Mesothelial cell of epicardium (in vitro differentiated cells): ENCODE measurements around the gene CASP4. TPM values are rescaled to one million over a fixed set of nuclear protein-coding genes. Genes with fewer than 3 reads are reported as not detected.
"Not testable (repeated sequence)": the region's sequence is repeated elsewhere in the genome, so short reads cannot be mapped to it uniquely, and the experiment has no call there.

ENCODE experiments used
- DNase-seq, 2 experiments: peaks; one replicate each; pipeline ENCODE4 v3.0.0; 2021; ENCODE audit warnings: low spot score in 2 of 2; ENCODE audit not compliant: unreplicated experiment in 2 of 2
- H3K27ac Mint-ChIP-seq: 2 replicates; pipeline ENCODE4 v1.8.0; 2021; ENCODE audit warnings: mixed read lengths
- H3K27me3 Mint-ChIP-seq: 2 replicates; pipeline ENCODE4 v1.8.0; 2021; ENCODE audit warnings: low read depth, mixed read lengths
- H3K36me3 Mint-ChIP-seq: 2 replicates; pipeline ENCODE4 v1.8.0; 2021; ENCODE audit warnings: mixed read lengths
- H3K4me1 Mint-ChIP-seq: 2 replicates; pipeline ENCODE4 v1.8.0; 2021; ENCODE audit warnings: mixed read lengths
- H3K4me3 Mint-ChIP-seq: 2 replicates; pipeline ENCODE4 v1.8.0; 2021; ENCODE audit warnings: mild to moderate bottlenecking, moderate library complexity, mixed read lengths
- H3K9me3 Mint-ChIP-seq: 2 replicates; pipeline ENCODE4 v1.8.0; 2021; ENCODE audit warnings: mixed read lengths
- total RNA-seq: library from RNA; stranded (reverse); gene quantifications from 3 replicates; pipeline ENCODE4 v1.2.1, GENCODE V29; 2021
- TF ChIP-seq, protein P1 (sequence below): fragments of 200-600 bp; sonication (generic); IDR thresholded peaks from one replicate; pipeline ENCODE4 v1.5.0; 2021; ENCODE audit warnings: antibody characterized with exemption; ENCODE audit not compliant: unreplicated experiment

Gene CASP4
- total RNA-seq, 1 donor from 2014 or later: 19.4 TPM

DNA sequence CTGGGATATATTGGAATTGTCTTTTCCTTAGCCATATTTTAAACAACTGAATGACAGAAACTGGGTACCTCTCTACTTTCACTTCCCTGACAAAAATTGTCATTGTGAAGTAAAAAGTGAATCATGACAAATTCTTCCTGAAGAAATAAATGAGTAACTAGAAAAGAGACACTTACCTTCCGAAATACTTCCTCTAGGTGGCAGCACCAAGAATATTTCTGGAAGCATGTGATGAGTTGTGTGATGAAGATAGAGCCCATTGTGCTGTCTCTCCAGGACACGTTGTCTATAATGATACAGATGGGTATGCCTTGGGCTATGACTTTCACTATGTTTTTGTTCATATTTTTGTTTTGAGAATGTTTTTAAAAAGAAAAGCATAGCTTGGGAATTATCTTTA, 21.5 kb downstream of the CASP4 start:
- Mint-ChIP-seq H3K27me3 (no peaks in the 10 kb centered on the region), H3K36me3 (peaks cover 54% of the 10 kb centered on the region), H3K4me3 (no peak overlapping the region), H3K4me1 (no peaks in the 10 kb centered on the region), H3K27ac (no peak overlapping the region), H3K9me3 (peaks cover 21% of the 10 kb centered on the region)
- DNase-seq: no peak
- TF ChIP-seq, protein P1, sequence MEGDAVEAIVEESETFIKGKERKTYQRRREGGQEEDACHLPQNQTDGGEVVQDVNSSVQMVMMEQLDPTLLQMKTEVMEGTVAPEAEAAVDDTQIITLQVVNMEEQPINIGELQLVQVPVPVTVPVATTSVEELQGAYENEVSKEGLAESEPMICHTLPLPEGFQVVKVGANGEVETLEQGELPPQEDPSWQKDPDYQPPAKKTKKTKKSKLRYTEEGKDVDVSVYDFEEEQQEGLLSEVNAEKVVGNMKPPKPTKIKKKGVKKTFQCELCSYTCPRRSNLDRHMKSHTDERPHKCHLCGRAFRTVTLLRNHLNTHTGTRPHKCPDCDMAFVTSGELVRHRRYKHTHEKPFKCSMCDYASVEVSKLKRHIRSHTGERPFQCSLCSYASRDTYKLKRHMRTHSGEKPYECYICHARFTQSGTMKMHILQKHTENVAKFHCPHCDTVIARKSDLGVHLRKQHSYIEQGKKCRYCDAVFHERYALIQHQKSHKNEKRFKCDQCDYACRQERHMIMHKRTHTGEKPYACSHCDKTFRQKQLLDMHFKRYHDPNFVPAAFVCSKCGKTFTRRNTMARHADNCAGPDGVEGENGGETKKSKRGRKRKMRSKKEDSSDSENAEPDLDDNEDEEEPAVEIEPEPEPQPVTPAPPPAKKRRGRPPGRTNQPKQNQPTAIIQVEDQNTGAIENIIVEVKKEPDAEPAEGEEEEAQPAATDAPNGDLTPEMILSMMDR: peak; percentile 45

DNA sequence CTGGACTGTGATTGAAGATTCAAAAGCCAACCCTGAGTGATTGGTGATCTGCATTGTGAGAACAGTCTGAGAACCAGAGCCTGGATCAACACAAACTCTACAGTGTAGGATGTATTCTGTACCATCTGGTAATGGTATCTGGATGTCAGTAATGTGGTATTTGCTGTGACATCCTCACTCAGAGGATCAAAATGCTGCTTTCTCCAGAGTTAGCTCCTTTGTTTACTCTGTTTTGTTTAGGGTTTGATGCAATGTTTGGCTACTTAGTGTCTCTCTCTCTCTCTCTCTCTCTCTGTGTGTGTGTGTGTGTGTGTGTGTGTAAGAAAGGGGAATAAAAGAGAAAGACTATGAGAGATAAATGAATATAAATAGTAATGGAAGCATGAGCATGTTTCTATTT, 24.3 kb downstream of the CASP4 start:
- DNase-seq: no peak
- no peaks in the 10 kb centered on the region for H3K4me1 Mint-ChIP-seq
- TF ChIP-seq, protein P1: no peak
- no peak overlapping the region for H3K4me3 Mint-ChIP-seq
- H3K9me3 Mint-ChIP-seq: peaks cover 20% of the 10 kb centered on the region
- no peak overlapping the region for H3K27ac Mint-ChIP-seq
- no peaks in the 10 kb centered on the region for H3K27me3 Mint-ChIP-seq
- peaks cover 39% of the 10 kb centered on the region for H3K36me3 Mint-ChIP-seq

DNA sequence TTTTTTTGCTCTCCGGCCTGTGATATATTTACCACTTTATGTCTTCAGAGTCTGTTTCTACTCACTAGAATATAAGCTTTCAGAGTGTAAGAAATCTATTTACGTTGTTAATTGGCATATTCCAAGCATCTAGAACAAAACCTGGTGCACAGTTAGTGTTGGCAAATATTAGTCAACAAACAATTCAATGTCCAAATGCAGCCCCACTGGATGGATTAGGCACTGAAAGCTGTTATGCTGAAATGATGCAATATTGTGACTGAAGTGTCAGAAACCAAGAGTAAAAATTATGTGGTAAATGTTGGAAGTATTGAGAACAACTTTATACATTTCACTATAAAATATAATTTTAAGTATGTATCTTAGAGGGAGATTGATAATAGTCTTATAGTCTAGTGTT, 24.8 kb downstream of the CASP4 start:
- Mint-ChIP-seq H3K27ac (no peak overlapping the region), H3K27me3 (no peaks in the 10 kb centered on the region), H3K4me1 (no peaks in the 10 kb centered on the region), H3K9me3 (peaks cover 16% of the 10 kb centered on the region), H3K4me3 (no peak overlapping the region), H3K36me3 (peaks cover 34% of the 10 kb centered on the region)
- no peak for DNase-seq
- TF ChIP-seq, protein P1: no peak

DNA sequence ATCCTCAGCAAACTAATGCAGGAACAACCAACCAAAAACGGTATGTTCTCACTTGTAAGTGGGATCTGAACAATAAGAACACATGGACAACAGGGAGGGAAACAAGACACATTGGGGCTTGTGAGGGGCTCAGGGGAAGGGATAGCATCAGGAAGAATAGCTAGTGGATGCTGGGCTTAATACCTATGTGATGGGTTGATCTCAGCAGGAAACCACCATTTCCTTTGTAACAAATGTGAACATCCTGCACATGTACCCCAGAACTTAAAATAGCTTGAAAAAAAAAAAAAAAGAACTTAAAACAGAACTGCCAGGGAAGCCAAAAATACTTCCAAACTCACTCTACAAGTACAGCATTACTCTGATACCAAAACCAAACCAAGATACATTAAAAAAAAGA, 33.8 kb downstream of the CASP4 start:
- H3K27ac Mint-ChIP-seq: no peak overlapping the region
- DNase-seq: no peak
- H3K4me1 Mint-ChIP-seq: no peaks in the 10 kb centered on the region
- TF ChIP-seq, protein P1: no peak
- H3K4me3 Mint-ChIP-seq: no peak overlapping the region
- no peaks in the 10 kb centered on the region for H3K27me3 Mint-ChIP-seq
- peaks cover 14% of the 10 kb centered on the region for H3K36me3 Mint-ChIP-seq
- peaks cover 57% of the 10 kb centered on the region for H3K9me3 Mint-ChIP-seq

DNA sequence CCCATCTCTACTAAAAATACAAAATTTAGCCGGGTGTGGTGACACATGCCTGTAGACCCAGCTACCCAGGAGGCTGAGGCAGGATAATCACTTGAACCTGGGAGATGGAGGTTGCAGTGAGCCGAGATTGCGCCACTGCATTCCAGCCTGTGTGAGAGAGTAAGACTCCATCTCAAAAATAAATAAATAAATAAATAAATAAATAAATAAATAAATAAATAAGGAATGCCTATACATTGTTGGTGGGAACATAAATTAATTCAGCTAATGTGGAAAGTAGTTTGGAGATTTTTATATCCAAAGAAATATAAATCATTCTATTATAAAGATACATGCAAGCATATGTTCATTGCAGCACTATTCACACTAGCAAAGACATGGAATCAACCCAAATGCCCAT, 34.3 kb downstream of the CASP4 start:
- not testable (repeated sequence) for DNase-seq, H3K4me1 Mint-ChIP-seq, H3K27ac Mint-ChIP-seq, H3K4me3 Mint-ChIP-seq, H3K27me3 Mint-ChIP-seq
- peaks cover 62% of the 10 kb centered on the region for H3K9me3 Mint-ChIP-seq
- H3K36me3 Mint-ChIP-seq: peaks cover 19% of the 10 kb centered on the region

DNA sequence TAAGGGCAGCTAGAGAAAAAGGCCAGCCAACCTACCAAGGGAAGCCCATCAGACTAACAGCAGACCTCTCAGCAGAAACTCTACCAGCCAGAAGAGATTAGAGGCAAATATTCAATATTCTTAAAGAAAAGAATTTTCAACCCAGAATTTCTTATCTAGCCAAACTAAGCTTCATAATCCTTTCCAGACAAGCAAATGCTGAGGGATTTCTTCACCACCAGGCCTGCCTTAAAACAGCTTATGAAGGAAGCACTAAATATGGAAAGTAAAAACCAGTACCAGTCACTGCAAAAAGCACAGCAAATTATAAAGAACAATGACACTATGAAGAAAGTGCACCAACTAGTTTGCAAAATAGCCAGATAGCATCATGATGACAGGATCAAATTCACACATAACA, 39.6 kb downstream of the CASP4 start:
- Mint-ChIP-seq H3K36me3 (peaks cover 45% of the 10 kb centered on the region), H3K4me3 (no peak overlapping the region), H3K27me3 (no peaks in the 10 kb centered on the region), H3K9me3 (peaks cover 75% of the 10 kb centered on the region), H3K4me1 (no peaks in the 10 kb centered on the region), H3K27ac (no peak overlapping the region)
- TF ChIP-seq, protein P1: no peak
- no peak for DNase-seq
